Measurements from ENCODE around the gene AKIP1.
"Not testable (repeated sequence)": the region's sequence is repeated elsewhere in the genome, so short reads cannot be mapped to it uniquely, and the experiment has no call there.

AKIP1 gene

DNA sequence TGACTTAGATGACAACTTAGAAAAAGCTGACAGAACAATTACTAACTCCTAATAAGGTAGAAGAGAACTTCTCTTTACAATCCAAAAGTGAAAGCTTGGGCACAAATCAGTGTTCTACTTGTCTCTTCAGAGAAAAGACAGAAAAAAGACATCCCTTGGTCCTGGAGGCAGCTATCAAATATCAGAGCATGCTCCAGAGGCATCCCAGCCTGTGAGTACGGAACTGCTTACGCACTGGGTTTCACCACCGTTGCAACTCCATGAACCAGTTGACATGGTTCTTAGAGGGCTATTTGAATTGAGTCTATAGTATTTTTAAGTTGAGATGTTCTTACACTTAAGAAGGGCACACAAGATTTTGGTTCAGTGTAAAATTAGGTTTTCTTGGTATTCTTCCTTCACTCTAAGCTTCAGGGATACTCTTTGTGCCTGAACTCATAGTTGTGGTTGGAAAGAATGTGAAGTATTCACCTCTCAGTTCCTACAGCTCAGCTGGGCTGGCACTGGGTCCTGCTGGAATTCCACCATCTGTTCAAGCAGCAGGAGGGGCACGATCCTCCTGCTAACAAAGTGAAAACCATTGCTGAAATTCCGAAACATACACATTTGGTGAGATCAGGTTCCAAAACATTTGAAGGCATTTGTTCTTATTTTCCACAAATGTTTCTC lies 6.3 kb downstream of the AKIP1 start:
- no peak for DNase-seq

DNA sequence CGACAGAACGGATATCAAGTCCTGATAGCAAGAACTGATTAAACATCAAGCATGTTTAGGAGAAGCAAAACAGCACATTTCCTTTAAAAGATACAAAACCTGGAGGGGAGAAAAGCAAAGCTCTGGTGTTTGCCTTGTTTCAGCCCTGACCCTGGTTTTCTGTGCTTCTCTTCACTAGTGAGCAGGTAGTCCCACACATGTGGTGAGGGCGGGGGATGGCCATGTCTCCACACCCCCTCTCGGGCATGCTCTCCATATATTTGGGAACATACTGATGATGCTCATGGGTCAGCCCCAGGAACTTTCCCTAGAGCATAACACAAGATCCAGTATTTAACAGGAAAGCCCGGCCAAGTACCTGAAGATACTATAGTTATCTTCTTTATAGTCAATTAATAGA lies 11.7 kb downstream of the AKIP1 start:
- DNase-seq: no peak

DNA sequence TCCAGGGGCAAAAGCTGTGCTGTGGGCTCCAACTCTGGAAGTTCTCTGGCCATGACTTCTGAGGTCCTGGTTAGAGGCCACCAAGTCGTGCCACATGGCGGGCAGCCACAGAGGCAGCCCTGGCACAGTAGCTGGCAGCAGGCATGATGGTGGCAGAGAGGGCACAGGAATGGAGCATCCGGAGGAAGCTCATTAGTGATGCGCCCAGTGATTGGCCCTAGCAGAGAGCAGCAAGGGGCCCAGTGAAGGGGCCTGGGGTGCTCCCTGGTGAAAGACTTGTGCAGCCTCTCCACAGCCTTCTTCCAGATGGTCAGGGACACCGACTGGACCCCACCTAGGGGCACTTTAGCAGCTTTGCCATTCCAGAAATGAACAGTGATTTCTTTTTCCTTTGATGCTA lies 14.7 kb downstream of the AKIP1 start:
- DNase-seq: no peak

DNA sequence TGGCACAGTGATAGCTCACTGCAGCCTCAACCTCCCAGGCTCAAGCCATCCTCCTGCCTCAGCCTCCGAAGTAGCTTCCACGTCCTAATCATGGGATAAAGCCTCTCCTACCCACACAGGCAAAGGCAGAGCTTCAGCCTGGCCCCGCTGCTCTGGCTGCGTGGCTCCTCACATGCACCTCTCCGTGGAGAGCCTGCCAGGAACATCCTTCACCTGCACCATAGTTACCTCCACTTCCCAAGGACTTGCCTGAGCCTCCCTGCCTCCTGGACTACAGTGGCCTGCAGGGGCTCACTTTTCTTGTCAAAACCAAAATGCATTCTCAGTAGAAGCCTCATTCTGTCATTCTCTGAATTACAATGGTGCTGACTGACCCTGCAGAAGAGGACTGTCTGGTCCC lies 15.2 kb downstream of the AKIP1 start:
- DNase-seq: no peak

DNA sequence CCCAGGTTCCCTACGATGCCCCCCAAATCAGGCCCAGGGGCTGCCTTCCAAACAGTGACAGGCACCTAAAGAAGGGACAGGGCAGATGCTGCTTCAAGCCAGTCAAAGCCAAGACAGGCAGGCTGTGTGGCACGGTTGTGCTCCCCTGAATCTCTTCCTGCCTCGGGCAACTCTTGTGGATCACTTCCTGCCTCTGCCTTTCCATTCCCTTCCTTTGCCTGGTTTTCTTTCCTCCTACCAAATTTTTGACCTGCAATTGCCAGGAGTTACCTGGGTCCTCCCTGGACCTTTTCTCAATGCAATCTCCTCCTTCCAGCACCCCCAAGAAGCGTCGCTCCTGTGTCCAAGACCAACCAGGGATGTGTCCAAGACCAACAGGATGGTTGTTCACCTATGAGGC lies 16.2 kb downstream of the AKIP1 start:
- no peak for DNase-seq

DNA sequence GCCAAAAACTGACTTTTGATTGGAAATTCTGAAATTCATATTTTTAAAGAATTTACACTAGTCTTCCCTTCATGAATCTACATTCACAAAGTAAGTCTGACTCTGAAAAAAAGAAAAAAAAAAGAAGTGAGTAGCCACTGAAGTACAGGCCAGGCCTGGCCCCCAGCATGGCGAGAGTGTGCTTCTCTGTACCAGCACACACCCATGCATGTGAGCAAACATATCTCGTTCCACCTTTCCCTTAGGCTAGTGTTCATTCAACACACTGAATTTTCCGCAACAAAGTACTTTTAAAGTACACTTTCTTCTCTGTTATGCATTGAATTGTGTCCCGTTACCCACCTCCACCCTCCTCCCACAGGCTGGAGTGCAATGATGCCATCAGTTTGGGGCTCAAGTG lies 17.2 kb downstream of the AKIP1 start:
- DNase-seq: no peak

DNA sequence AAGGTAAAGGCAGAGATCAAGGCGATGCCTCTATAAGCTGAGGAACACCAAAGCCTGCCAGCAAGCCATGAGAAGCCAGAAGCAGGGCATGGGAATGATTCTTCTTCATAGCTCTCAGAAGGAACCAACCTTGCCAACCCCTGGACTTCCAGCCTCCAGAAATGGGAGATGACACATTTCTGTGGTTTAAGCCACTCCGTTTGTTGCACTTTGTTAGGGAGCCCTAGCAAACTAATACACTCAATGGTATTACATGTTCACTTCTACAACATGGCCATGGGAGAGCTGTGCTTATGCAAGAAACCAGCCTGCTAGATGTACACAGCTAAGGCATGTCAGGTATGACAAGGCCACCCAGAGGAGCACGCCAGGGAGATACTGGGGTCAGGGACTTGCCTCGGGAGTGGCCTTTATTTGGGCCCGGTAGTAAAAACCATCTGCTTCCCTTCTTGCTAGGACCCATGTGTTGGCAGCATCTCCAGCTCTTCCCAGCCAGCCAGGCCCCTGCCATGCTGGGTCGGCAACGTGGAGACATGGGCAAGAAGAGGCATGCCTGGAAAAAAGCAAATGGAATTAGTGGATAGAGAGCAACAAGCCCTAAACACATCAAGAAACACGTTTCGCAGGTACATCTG lies 18.1 kb downstream of the AKIP1 start:
- DNase-seq: no peak

DNA sequence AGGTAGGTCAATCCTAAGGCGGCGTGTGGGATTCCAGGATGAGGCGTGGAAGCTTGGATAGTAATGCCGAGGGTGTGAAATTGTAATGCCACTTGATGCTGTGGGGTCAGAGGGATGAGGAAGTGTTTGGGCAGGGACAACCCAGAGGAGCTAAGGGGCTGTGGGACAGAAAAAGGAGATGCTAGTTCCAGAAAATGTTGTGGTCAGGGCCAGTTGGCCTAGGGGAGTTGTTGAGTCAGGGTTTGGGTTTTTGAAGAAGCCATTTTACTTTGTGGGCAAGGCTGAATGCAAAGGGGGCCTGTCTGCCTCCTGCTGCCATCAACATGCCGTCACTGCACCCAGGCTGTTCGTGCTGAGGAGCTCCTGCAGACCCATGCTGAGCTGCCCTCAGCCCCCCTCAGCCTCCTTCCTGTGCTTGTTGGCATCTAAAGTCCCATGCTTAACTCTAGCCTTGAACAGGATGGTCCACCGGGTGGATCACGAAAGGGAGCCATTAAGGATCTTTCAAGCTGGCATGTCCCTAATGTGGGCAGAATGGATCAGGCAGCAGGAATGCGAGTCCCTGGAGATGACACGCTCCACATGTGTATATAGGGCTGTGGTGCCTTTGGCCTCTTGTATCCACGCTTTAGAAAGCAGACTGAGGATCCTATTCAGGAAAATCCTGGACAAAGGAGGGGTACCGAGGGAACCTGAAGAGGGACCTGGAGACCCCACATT lies 19.6 kb downstream of the AKIP1 start:
- DNase-seq: no peak

DNA sequence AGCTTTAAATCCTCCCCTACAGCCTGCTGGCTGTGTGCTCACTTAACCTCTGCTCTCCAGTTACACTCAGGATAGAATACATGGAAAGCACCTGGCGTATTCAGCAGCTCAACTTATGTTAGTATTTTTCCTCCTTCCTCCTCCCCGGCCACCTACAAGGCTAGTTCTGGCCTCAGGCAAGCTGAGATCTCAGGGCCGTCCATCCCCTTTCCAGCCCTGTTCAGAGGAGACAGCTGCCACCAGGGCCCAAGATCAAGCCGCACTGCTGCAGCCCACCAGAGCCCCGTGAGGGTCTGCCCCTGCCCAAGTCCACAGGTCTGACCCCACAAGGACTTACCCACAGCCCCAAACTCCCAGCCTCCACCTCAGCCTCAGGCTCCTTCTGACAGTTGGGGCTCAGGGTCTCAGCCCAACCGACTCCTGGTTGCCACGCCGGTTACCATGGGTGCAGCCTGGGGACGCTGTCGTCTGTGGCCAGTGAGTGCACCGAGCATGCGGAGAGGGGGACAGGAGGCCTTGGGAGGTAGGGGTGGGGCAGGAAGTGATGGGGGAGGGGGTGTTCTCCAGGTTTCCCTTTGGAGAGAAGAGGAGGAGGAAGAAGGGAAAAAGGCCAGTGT lies 21.7 kb downstream of the AKIP1 start, which contains the start of gene C11orf16:
TSS of gene C11orf16 (minus strand) at position 384 of the 617 bp plus-strand sequence. CDS start 639 bp downstream, outside the sequence.
- no peak for DNase-seq

DNA sequence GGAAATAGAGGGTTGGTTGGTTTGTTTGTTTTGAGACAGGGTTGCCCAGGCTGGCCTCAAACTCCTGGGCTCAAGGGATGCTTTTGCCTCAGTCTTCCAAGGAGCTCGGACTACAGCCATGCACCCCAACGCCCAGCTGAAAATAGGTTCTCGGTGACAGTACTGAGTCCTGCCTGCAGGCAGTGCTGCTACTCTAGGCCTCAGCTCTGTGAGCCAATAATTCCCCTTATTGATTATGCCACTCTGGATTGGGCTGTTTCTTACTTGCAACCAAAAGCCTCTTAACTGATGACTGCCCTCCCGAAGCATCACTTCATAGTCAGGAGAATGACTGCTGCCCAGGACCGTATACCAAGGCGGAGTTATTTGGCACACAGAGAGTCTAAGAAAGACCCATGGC lies 22.9 kb downstream of the AKIP1 start:
- no peak for DNase-seq

DNA sequence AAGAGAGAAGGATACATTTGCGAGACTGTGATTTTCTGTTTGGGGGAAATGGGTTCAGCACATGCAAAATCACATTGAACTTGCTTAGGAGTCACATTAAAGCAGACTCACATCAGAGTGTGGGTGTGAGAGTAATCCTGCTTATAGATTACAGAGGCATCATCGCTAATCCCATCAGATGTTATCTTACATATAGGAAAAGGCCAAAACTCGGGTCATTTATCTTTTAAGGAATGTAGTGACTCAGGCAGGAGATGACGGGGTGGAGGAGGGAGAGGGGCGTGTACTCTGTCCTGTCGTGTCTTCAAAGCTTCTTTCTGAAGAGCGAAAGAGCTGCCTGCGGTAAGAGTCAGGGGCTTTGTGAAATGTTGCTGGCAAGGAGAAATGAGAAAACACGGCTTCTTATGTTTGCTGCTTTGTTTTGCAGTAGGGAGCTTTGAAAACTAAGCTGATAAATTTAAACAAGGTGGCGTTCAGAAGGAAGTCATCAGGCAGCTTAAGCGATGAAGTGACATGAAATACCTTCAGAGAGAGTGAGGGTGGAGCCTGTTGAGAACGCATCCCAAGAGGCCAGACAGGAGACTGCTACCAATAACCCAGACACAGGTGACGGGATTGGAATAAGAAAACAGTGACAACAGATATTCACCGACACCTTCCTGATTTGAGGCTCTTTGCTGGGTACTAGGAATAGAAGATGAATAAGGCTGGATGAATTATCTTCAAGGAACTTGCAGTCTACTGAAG lies 23.9 kb downstream of the AKIP1 start:
- no peak for DNase-seq

DNA sequence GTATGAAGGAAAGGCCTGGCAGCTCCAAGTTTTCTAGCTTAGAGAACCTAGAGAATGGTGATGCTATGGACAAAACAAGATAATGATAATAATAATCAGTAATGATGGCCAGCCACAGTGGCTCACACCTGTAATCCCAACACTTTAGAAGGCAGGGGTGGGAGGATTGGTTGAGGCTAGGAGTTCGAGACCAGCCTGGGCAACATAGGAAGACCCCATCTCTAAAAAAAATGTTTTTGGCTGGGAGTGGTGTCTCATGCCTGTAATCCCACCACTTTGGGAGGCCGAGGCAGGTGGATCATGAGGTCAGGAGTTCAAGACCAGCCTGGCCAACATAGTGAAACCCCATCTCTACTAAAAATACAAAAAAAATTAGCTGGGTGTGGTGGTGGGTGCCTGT lies 24.8 kb downstream of the AKIP1 start:
- DNase-seq: not testable (repeated sequence)

DNA sequence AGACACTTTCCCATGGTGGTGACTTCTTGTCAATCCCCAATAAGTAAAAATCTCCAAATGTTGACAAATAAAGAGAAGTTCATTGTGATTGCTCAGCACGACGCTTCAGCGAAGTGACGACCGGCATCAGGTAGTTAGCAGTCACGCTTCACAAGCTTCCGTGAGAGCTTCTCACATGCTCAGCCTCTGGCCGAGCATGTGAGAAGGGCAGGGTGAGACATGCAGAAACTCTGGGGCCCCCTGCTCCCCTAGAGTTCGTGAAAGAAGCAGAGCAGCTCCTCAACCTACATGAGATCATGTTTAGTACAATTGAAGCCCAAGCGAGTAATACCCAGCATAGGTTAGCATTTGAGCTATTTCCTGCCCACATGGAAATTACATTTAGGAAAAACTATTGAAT lies 26.2 kb downstream of the AKIP1 start:
- DNase-seq: no peak

DNA sequence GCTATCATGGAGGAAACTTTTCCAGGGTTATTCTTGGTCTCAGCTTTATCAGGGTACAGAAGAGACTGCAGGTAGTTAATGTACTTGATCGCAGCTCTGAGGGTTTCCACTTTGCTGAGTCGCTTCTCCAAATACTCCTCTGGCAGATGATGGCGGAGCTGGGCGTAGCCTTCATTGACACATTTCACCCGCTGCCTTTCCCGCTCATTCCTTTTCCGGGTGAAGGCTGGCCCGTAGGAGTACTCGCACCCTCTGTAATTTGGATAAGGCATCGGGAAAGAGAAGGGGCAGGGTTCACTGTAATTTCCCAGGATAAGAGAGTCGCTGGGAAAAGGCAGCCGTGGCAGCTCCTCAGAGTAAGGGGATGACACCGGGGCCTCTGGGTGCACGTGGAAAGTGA lies 26.7 kb downstream of the AKIP1 start:
- no peak for DNase-seq

DNA sequence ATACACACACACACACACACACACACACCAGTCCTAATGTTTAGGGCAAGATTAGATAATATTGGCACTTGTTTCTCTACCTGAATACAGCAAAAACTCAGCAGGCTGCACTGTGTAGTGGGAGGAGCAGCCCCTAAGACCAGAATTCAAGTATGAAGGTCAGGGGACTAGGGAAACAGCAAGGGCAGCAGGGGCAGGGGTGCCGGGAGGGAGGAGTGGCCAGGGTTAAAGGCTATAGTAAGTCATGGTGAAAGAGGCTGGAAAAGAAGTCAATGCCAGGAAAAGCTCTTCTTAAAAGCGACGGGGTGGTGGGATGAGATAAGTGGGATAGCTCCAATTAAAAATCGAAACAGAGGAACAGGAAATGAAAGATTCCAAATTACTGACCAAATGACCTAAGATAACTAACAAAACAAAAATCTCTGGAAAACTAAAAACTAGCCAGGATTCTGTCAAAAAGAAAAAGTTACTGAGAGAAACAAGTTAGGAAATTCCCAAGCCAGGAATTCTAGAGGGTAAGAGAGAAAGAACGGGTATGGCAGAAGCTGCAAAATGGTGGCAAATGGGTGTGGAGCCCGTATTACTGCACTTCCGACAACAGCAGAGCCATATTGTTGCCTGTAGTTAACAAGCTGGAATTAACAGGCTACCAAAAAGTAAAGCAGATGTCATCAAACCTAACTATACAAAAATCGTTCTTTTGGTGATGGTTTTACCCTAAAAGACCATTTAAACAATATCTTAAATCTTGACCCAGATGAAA lies 30.5 kb downstream of the AKIP1 start:
- no peak for DNase-seq

DNA sequence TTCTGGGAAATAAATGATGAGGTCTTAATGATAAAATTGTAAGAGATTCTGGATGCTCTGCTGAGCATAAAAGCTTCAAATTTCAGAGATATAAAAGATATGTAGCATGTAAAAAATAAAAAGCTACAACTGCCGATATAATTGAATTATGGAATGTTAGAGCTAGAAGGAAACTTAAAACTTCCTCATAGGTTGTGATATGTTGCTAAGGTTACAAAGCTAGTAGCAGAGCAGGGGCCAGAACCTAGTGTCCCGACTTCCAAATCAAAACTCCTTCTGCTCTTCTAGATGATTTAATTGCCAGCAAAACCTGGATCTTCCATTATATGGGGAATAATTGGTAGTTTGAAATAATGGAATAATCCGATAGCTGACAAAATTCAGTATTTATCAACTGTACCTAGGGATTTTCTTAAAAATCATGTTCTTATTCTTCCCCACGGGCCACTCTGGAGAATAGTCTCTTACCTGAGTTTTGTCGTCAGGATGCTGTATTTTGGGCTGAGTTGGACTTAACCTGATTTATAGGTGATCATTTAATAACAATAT lies 31.6 kb downstream of the AKIP1 start, which contains the start of gene ASCL3:
TSS of gene ASCL3 (minus strand) at position 499 of the 549 bp plus-strand sequence. CDS start 4,855 bp downstream, outside the sequence.
- no peak for DNase-seq

DNA sequence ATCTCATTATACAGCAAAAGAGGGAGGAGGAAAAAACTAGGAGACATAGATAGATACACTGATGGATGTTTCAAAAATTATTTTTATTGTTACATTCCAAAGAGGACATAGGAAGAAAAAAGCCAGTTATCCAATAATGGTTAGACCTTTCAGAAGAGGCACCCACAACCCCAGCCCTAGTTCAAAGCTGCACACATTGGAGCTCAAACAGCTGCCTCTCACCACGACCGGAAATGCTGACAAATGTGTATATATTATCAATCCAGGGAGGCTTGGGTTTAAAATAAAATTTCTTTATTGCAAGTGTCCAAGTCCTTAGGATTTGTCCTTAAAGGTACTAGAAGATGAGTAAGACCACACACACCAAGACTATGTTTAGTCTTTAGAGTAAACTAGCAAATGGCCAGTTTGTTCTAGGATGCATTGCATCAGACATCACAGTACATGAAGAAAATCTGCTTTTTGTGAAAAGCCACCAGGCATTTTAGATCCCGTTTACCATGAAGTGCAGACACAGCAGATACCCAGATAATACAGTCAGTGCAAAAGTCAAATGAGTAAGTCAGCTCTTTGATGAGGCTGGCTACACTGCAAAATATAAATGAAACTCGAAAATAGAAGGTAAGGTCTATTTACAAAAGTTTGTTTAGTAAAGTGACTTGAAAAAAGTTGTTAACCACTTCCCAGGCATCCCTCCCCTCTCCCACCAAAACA lies 36.4 kb downstream of the AKIP1 start:
- DNase-seq: no peak

DNA sequence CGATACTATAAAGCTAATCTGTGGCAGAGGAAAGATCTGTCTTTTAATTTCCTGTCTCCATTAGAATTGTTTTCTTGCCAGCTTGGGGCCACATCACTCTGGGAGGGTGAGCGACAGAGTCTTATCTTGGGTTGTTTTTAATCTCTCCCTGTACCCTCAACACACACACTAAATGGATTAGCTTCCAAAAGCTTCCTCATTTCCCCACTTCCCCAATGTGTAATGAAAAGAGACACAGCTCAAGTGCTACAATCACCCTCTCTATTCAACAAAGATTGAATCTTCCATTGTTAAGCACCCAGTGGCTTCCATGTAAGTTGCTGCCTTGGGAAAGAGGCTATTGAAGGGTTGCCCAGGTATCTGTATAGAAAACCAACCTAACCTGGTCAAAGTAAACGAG lies 37.9 kb downstream of the AKIP1 start:
- no peak for DNase-seq

DNA sequence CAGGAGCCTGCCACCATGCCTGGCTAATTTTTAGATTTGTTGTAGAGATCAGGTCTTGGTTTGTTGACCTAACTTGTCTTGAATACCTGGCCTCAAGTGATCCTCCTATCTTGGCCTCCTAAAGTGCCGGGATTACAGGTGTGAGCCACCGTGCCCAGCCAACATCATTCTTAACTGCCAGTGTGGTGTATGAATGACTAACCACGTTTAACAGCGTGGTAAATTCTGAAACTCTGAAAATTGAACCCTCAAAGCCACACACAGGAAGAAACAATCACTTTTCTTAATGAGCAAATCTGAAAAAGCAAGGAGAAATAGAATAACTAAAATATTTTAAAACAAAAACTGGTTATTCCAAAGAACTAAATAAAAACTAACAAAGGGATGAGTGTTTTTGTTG lies 45.9 kb downstream of the AKIP1 start:
- DNase-seq: no peak

DNA sequence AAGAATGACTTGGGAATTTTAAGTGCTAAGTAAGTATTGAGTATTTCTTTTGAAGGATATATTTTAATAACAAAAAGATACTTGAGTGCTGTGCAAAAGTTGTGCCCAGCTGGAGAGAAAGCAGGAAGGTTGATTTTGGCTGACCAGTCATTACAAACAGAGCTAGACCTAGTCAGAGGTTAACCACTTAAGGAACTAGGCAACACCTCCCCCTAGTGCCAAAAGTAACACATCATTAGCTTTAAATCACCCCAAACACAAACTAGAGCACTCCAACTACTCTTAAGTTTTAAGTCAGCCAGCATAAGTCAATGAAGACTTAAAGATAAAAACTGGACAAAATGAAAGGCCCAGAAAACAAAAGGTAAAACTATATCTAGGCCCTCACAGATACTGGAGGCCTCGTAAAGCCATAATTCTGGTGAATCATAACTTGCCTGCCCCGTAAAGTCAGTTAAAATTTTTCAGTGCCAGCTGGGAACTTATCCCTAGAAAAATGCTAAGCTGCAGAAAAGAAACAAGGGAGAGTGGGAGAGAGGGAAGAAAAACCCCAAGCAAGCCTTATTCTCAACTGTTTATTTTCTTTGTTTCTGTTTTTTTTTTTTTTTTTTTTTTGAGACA lies 48.7 kb downstream of the AKIP1 start:
- no peak for DNase-seq

DNA sequence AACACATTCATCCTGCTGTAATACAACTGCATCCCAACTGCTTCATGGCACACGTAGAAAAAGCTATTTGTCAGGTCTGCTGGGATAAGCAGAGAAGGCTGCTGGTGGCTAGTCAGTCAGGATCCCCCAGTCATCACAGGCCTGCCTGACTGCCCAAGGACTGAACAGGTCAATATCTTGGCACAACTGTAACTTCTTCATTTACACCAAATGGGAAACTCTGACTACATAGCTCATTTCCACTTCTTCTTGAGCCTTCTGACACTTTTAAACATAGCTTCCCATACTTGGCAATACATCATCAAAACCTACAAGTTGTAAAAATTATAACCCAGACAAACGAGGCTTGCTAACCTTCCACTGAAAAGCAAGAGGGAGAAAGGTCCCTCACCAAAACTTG lies 50.4 kb downstream of the AKIP1 start:
- DNase-seq: no peak

All from activated gamma-delta T cell (primary cell).